ENCODE data around the gene SRRD.

DNA sequence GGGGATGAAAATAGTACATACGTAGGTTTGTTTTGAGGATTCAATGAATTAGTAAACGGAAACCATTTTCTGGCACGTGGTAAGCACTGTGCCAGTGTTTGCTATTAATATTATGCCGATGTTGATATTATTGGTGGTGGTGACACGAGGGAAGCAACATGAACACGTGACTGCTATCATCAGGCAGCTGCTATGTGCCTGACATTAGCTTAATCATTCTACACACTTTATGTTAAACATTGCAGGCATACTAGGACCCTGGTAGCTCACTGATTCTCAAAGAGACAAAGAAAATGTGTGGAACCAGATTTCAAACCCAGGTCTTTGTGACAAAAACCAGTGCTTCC is 656 bp downstream of the SRRD start:
- TF ChIP-seq POLR2A (IDR thresholded peaks at IDR 0.05) = no peak
- TF ChIP-seq, protein P1, sequence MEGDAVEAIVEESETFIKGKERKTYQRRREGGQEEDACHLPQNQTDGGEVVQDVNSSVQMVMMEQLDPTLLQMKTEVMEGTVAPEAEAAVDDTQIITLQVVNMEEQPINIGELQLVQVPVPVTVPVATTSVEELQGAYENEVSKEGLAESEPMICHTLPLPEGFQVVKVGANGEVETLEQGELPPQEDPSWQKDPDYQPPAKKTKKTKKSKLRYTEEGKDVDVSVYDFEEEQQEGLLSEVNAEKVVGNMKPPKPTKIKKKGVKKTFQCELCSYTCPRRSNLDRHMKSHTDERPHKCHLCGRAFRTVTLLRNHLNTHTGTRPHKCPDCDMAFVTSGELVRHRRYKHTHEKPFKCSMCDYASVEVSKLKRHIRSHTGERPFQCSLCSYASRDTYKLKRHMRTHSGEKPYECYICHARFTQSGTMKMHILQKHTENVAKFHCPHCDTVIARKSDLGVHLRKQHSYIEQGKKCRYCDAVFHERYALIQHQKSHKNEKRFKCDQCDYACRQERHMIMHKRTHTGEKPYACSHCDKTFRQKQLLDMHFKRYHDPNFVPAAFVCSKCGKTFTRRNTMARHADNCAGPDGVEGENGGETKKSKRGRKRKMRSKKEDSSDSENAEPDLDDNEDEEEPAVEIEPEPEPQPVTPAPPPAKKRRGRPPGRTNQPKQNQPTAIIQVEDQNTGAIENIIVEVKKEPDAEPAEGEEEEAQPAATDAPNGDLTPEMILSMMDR (IDR thresholded peaks at IDR 0.05) = no peak
- TF ChIP-seq POLR2AphosphoS5 (IDR thresholded peaks at IDR 0.05) = no peak

All from sigmoid colon (tissue), 4 donors.